ENCODE data around the gene CENPS.
"Not testable (repeated sequence)": the region's sequence is repeated elsewhere in the genome, so short reads cannot be mapped to it uniquely, and the experiment has no call there.

The CENPS gene

DNA sequence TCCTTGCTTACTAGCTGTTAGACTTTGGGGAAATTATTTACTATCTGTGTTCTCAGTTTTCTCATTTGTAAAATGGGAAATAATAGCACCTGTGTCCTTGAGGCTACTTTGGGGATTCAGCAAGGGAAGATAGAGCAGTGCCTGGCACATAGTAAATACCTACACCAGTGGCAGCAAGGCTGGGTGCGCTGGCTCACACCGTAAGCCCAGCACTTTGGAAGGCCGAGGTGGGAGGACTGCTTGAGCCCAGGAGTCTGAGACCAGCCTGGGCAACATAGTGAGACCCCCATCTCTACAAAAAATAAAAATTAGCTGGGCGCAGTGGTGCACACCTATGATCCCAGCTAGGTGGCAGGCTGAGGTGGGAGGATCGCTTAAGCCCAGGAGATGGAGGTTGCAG, 8.6 kb upstream of the CENPS start:
- DNase-seq, result no peak

DNA sequence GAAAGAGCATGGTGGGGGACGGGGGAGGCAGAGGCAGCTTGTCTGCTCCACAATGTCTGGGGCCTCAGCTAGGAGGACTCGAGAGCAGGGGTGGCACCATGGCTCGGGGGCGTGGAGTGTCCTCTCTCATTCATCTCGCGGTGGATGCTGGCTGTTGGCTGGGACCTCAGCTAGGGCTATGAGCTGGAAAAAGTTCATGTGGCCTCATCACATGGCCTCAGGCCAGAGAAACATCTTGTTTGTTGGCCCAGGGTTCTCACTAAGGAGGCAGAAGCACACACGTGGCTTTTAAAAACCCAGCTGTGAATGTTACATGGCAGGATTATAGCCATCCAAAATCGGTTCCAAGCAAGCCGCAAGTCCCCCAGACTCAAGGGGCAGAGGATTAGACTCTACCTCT, 6.2 kb upstream of the CENPS start:
- no peak for DNase-seq

DNA sequence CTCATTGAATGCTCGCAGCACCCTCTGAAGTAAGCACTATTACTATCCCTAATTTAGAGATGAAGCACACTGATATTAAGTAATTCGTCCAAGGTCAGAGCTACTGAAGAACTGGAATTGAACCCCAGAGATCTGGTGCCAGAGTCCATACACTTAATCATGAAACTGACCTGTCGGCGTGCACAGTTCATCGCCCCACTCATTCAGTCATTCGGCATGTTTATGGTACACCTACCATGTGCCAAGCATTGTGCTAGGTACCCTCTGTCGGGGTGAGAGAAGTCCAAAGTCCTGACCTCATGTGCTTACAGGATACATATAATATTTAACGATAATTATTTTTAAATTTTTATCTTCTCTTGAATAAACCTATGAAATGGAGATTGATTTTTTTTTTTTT, 5.6 kb upstream of the CENPS start:
- no peak for DNase-seq

DNA sequence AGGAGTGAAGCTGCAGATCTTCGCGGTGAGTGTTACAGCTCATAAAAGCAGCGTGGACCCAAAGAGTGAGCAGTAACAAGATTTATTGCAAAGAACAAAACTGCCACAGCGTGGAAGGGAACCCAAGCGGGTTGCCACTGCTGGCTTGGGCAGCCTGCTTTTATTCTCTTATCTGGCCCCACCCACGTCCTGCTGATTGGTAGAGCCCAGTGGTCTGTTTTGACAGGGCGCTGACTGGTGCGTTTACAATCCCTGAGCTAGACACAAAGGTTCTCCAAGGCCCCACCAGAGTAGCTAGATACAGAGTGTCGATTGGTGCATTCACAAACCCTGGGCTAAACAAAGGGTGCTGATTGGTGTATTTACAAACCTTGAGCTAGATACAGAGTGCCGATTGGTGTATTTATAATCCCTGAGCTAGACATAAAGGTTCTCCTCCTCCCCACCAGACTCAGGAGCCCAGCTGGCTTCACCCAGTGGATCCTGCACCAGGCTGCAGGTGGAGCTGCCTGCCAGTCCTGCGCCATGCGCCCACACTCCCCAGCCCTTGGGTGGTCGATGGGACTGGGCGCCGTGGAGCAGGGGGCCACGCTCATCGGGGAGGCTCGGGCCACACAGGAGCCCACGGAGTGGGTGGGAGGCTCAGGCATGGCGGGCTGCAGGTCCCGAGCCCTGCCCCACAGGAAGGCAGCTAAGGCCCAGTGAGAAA, 4.3 kb upstream of the CENPS start:
- DNase-seq, result not testable (repeated sequence)

DNA sequence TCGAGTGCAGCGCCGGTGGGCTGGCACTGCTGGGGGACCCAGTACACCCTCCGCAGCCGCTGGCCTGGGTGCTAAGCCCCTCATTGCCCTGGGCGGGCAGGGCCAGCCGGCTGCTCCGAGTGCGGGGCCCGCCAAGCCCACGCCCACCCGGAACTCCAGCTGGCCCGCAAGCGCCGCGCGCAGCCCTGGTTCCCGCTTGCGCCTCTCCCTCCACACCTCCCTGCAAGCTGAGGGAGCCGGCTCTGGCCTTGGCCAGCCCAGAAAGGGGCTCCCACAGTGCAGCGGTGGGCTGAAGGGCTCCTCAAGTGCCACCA, 3.7 kb upstream of the CENPS start:
- DNase-seq, result not testable (repeated sequence)

DNA sequence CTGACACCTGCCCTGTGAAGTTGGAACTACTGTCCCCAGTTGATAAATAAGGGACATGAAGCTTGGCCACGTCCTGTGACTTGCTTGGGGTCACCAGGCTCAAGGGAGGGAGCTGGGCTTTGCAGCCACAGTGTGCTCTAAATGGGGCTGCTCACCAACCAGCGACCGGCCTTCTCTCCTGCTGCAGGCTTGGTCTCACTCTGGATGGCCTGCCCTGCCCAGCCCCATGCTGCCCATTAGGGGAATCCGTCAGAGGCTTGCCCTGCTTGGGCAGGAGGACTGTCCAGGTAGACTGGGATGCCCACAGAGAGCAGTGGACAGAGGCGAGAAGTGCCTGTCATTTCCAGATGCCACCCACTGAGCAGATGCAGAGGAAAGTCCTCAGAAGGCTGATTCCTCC, 1.2 kb upstream of the CENPS start:
- DNase-seq, result no peak

DNA sequence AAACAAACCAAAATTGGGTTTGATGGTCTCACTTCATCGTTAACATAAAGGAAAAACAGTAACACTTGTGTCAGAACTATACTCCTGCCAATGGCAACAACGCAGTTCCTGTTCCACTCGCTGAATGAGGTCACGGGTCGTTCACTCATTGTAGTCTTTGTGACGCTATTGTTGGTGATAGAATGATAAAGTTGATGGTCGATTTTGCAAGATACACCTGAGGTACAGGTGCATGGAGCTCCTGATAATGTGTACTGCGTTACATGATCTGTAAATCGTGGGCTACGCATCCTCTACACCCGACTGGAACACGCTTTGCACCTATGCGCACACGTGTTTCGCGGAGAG, 391 bp upstream of the CENPS start:
- DNase-seq, result no peak

DNA sequence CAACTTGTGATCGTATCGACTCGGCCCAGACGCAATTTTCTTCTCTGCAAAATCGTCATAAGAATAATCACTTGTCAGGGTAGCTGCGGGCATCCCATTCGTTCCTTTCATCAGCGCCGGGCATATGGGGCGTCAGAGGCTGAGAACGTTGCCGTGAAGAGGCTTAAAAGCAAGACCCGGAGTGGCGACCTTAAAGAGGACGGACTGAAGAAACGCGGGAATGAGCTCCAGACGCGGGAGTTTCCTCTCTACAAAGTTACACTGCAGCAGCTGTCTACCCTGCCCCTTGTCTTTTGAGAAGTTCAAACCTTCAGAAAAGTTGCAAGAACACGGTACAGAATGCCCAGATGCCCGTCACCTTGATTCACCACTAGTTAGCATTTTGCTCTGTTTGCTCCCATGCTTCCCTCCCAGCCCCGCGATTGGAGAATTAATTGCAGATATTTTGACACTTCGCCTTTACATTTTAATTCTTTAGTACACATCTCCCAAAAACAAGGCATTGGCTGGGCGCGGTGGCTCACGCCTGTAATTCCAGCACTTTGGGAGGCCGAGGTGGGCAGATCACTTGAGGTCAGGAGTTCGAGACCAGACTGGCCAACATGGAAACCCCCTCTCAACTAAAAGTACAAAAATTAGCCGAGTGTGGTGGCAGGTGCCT, 967 bp downstream of the CENPS start:
- no peak for DNase-seq

DNA sequence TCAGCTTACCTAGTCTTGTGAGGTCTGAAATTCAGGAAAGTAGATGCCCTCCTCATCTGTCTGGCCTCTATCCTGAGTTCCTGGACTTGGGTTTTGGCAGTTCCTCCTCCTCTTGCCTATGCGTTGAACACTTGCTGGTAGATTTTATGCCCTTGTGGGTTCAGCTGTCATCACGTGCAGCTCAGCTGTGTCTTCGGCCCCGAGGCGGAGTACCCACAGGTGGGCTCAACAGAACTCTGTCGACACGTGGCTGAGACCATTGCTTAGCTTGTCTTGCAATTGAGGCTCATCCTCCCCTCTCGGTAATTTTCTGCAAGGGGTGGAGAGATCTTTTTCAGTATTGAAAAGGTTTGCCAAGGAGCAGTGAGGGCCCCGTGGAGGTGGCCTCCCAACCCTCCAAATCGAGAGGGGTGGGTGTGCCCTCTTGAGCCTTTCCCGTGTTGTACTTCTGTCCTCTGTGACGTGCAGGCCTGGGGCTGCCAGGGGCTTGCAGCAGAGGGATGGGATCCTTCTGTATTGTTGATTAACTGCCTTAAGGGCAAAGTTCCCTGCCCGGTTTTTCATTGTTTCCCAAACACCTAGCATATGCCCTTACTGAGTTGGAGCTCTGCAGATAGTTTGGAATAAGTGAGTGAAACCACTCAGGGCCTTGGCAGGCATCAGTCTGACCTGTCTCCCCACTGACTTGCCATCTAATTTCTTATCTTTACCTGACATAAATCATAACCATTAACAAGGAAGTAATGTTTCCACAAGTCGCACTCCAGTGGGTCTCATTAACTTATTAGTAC, 2.9 kb downstream of the CENPS start:
- no peak for DNase-seq

DNA sequence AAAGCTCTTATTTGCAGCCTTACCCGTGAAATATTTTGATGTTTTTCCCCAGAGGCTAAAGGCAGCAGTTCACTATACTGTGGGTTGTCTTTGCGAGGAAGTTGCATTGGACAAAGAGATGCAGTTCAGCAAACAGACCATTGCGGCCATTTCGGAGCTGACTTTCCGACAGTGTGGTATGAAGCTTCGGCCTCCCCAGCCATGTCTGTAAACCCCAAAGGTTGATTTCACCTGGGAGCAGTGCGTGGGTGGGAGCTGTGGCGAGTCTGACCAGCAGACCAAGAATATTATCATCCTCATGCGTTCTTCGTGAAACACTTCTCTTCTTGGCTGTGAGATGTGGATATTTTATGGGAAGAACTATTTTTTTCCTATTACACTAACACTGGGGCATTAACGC, 3.6 kb downstream of the CENPS start:
- DNase-seq, result no peak

DNA sequence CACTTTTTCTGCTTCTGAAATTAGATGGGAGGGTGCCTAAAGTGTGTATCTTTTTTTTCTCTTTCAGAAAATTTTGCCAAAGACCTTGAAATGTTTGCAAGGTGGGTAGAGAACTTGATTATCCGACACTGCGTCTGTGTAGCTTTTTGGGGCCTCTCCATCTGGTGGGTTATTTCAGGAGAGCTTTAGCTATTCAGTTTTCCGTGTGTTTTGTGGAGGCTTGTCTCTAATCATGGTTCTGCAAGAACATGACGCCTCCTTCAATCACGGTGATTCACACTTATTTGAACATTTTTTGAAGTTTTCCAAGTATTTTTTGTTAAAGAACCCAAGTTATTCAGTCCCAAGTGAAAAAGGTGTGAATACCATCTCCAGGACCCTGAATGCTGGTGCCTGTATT, 4.4 kb downstream of the CENPS start:
- DNase-seq, result no peak

DNA sequence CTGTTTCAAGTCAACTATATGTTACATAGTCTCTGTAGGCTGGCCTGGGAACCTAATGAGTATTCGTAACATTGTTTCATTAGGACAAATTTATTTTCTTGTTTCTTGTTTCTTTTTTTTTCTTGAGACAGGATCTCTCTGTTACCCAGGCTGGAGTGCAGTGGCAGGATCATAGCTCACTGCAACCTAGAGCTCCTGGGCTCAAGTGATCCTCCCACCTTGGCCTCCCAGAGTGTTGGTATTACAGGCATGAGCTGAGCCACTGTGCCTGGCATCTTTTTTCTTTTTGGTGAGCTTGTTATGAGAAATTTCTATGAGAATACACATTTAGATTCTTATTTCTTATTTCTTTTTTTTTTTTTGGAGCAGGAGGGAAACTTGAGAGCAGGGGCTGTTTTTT, 6.8 kb downstream of the CENPS start:
- DNase-seq, result no peak

DNA sequence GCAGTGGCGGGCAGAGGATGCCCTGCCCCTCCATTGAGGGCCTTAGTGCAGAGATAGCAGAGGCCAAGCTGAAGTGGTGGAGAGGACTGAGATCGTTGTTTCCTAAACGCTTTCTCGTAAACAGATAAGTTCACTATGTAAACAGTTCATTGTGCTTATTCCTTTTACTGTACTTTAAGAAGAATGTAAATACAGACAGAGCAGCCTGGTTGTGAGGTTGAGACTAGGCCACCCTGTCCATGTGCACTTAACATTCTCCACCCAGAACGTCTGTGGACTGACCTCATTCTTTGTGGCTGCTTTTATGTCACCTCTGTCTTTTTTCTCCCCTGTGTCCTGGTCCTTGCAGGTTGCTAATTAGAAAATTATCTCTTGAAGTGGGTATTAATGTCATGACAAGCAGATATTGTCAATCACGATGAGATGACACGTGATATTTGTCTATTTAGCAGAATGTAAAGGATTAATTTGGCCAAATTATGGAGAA, 8.5 kb downstream of the CENPS start:
- DNase-seq, result no peak

DNA sequence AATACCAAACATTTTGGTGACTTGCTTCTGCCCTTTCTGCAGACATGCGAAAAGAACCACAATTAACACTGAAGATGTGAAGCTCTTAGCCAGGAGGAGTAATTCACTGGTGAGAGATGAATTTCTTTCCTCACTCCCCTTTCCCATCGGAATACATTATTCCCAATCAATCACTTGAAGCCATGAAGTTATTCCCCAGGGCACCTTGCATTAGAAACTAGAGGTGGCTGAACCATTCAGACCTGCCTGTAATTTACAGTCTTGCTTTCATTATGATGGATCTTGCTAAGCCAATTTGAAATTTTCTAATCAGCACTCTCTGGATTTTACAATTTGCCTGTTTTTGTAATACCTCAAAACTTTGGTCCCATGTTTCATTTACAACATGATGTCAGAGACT, 10.1 kb downstream of the CENPS start:
- DNase-seq, result no peak

DNA sequence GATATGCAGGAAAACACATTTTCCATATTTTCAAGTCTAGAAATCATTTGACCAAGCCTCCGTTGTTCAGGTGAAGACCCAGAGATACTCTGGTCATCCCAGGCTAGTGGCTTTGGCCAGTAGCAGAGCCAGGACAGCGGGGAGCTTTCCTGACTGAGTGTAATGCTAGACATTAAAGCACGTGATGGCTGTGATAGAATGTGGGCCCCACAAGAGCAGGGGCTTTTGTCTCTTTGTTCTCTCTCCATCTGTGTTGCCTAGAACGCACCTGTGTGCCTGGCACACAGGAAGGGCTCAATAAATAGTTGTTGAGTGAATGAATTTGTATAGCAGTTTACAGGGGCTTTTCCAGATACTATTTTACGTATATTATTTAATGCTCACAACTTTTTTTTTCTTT, 10.6 kb downstream of the CENPS start:
- no peak for DNase-seq

DNA sequence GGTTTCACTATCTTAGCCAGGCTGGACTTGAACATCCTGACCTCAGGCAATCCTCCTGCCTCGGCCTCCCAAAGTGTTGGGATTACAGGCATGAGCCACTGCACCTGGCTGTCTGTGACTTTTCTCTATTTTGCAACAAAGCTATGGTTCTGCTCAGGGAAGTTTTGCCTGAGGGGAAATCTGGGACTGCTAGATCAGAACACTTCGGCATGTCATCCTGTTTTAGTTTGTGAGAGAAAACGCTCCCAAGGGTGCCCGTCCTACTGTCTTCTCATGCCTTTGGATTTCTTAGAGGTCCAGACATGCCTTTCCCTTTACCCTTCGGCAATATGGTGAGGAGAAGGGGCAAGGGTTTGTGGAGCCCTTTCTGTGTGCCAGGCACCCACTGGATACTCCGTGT, 14.0 kb downstream of the CENPS start:
- DNase-seq, result no peak

DNA sequence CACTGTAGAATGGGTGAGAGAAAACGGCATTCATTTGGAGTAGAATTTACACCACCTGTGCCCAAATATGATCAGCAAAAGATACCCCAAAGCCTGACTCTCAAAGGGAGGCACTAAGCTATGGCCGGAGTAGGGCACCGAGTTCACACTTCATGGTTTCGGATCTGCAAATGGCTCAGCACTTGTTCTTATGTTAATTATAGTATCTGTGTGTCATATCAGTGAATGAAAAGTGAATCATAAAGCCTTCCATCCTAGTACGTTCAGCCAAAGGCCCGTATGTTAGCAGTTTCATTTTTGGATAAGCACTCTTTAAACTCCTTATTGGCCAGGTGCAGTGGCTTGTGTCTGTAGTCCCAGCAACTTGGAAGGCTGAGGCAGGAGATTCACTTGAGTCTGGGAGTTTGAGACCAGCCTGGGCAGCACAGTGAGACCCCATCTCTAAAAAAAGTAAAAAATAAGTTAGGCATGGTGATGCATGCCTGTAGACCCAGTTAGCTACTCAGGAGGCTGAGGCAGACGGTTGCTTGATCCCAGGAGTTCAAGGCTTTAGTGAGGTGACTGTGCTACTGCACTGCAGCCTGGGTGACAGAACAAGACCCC, 14.7 kb downstream of the CENPS start:
- DNase-seq, result no peak

DNA sequence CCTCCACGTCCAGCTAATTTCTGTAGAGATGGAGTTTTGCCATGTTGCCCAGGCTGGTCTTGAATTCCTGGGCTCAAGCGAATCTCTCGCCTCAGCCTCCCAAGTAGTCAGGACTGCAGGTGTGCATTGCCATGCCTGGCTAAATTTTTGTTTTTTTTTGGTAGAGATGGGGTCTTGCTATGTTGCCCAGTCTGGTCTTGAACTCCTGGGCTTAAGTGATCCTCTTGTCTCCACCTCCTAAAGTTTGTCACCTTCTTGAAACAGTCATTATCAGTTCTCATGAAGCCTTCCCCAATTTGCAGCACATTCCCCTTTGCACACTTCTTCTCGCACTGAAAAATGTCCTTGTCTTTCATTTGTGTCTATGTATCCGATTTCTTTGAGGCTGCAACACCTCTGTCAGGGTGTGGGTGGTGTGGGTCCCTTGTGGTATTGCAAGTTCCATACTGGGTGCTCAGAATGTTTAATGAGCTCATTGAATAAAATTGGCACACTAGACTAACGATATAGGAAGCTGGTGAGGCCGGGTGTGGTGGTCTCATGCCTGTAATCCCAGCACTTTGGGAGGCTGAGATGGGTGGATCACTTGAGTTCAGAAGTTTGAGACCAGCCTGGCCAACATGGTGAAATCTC, 16.7 kb downstream of the CENPS start:
- DNase-seq, result no peak

DNA sequence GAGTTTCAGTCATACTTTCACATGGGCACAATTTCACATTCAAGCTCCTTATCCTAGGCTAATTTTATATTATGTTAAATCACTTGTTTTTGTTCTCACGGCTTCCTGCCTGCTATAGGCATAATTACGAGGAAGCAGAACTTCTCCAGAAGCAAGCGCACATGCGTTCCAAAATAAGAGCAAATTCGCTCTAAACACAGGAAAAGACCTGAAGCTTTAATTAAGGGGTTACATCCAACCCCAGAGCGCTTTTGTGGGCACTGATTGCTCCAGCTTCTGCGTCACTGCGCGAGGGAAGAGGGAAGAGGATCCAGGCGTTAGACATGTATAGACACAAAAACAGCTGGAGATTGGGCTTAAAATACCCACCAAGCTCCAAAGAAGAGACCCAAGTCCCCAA, 19.5 kb downstream of the CENPS start, which contains the start of gene CORT:
CORT (plus strand) TSS at position 281 of the 400 bp plus-strand sequence. CDS start 193 bp downstream, outside the sequence.
- DNase-seq, result no peak

DNA sequence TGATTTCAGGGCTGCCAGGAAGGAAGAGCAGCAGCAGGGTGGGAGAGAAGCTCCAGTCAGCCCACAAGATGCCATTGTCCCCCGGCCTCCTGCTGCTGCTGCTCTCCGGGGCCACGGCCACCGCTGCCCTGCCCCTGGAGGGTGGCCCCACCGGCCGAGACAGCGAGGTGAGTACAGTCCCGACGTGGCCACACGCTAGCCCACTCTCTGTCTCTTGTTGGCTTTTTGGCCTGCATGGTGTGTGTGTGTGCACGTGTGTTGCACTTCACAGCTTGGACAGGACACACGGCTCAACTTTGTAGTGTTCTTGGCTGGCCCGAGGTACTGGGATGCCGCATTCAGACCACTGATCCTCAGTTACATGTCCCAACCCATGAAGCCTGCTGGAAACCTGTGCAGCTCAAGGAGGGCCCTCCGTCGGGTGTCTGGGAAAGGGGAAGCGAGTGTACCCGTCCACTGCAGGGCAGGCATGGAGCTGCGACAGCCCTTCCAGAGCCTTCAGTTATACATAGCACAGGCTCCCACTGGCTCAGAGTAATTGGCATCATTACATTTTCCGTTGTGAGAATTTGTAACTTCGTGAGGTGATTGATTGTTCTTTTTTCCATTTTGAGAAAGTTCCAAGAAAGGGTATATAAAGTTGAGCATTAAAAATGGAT, 20.1 kb downstream of the CENPS start:
- no peak for DNase-seq

DNA sequence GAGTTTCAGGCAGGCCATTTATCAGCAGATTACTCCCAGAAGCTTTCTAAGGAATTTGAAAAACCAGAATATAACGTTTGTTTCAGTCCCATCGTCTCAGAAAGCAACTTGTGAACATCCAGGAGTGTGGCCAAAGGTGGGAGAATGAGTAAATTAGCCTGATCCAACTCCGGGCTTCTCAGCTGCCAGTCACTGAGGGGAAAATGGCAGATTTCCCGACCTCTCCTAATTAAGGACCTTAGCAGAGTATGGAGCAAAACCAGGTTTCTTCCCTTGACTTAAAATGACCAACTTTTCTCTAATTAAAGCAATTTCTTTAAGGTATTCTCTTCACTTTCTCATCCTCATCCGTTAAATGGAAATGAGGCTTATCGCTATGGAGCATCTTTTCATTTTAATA, 20.6 kb downstream of the CENPS start:
- DNase-seq, result no peak

DNA sequence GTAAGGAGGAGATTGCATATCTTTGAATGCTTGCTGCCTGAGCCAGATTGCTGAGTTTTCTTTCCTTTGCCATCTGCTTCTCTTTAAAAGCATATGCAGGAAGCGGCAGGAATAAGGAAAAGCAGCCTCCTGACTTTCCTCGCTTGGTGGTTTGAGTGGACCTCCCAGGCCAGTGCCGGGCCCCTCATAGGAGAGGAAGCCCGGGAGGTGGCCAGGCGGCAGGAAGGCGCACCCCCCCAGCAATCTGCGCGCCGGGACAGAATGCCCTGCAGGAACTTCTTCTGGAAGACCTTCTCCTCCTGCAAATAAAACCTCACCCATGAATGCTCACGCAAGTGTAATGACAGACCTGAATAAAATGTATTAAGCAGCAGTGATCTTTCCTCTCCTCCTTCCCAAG, 21.1 kb downstream of the CENPS start:
- DNase-seq, result no peak

DNA sequence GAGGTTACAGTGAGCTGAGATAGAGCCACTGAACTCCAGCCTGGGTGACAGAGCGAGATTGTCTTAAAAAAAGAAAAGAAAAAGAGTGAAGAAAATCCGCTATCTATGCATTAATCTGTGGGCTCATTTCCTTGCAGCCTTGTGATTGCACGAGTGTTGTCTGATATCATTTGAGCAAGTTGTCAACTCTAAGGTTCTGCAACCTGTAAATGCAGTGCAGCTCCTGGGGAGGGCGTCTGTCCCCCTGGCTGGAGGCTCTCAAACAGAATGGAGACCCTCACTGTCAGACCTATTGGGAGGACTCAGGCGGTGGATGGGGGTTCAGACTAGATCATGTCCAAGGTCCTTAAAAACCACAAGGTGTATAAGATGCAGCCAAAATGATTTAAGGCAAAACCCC, 25.8 kb downstream of the CENPS start:
- DNase-seq, result no peak
